RWPE2 (cell line): Measurements from ENCODE around the gene SIX5.

Source experiments
- ATAC-seq: fragments of 200-7000 bp; cut with Tn5 transposase; 3 replicates; pipeline ENCODE4 v1.9.1; 2021; ENCODE audit warnings: low read depth
- DNase-seq: peaks from one replicate; pipeline ENCODE4 v3.0.0-alpha.2; 2020; ENCODE audit warnings: low spot score
- H3K27ac ChIP-seq: fragments of 450-650 bp; 2 replicates; pipeline ENCODE4 v1.5.1; 2017; ENCODE audit warnings: mild to moderate bottlenecking; ENCODE audit not compliant: poor library complexity, severe bottlenecking
- H3K27me3 ChIP-seq: fragments of 250-450 bp; sonication (Bioruptor Pico); 2 replicates; pipeline ENCODE4 v1.5.1; 2021; ENCODE audit warnings: mild to moderate bottlenecking, moderate library complexity; ENCODE audit not compliant: insufficient read depth, poor library complexity, severe bottlenecking
- H3K36me3 ChIP-seq: fragments of 250-450 bp; sonication (Bioruptor Pico); 2 replicates; pipeline ENCODE4 v1.5.1; 2020; ENCODE audit warnings: low read depth, mild to moderate bottlenecking, moderate library complexity
- H3K4me1 ChIP-seq: fragments of 250-450 bp; sonication (Bioruptor Pico); 2 replicates; pipeline ENCODE4 v1.5.1; 2021; ENCODE audit warnings: mild to moderate bottlenecking, moderate library complexity; ENCODE audit not compliant: insufficient read depth, poor library complexity, severe bottlenecking
- H3K4me3 ChIP-seq: fragments of 250-450 bp; sonication (Bioruptor Pico); 2 replicates; pipeline ENCODE4 v1.5.1; 2021; ENCODE audit warnings: mild to moderate bottlenecking, moderate library complexity; ENCODE audit not compliant: severe bottlenecking
- H3K9me3 ChIP-seq: fragments of 250-450 bp; sonication (Bioruptor Pico); 2 replicates; pipeline ENCODE4 v1.5.1; 2021; ENCODE audit warnings: mild to moderate bottlenecking, moderate library complexity; ENCODE audit not compliant: severe bottlenecking
- TF ChIP-seq, protein P1 (sequence below): fragments of 450-650 bp; IDR thresholded peaks from one replicate; pipeline ENCODE4 v1.5.1; 2017; ENCODE audit warnings: mild to moderate bottlenecking, moderate library complexity; ENCODE audit not compliant: poor library complexity, severe bottlenecking

The SIX5 gene

DNA sequence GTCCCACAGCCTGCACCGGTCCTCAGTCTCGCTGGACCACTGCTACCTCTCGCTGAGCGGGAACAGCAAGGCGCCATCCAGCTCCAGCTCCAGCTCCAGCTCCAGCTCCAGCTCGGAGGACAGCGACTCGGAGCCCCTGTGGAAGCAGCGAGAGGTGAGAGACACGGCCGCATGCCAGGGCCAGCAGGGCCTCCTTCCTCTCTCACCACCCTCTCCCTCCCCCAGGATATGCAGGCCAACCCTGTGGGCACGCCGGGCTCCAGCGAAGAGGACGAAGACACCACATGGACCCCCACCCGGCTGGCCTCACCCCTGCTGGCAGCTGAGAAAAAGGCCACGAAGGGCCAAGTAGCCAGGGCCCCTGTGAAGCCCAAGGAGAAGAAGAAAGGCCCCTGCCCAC, 7.3 kb downstream of the SIX5 start:
- TF ChIP-seq, protein P1, sequence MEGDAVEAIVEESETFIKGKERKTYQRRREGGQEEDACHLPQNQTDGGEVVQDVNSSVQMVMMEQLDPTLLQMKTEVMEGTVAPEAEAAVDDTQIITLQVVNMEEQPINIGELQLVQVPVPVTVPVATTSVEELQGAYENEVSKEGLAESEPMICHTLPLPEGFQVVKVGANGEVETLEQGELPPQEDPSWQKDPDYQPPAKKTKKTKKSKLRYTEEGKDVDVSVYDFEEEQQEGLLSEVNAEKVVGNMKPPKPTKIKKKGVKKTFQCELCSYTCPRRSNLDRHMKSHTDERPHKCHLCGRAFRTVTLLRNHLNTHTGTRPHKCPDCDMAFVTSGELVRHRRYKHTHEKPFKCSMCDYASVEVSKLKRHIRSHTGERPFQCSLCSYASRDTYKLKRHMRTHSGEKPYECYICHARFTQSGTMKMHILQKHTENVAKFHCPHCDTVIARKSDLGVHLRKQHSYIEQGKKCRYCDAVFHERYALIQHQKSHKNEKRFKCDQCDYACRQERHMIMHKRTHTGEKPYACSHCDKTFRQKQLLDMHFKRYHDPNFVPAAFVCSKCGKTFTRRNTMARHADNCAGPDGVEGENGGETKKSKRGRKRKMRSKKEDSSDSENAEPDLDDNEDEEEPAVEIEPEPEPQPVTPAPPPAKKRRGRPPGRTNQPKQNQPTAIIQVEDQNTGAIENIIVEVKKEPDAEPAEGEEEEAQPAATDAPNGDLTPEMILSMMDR, result no peak
- H3K4me3 ChIP-seq, result no peak overlapping the region
- no peak overlapping the region for H3K27ac ChIP-seq
- no peaks in the 10 kb centered on the region for H3K36me3 ChIP-seq
- H3K4me1 ChIP-seq, result no peaks in the 10 kb centered on the region
- H3K27me3 ChIP-seq, result no peaks in the 10 kb centered on the region
- no peaks in the 10 kb centered on the region for H3K9me3 ChIP-seq
- no peak for ATAC-seq
- no peak for DNase-seq

DNA sequence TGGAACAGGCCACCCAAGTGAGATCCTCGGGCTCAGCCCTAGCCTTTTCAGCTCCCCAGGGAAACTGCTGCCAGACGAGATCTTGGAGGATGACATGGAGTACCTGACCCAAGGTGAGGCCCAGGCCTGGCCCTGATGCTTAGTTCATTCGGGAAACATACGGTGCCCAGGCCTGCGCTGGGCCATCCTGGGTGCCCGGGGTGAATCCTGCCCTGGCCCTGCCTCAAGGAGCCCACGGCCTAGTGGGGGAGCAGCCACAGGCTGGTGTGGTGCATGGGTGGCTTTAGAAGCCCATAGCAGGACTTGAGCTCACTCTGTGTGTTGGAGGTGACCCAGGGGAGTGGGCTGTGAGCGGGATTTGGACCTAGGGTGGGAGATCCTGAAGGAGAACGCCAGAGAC, 10.1 kb downstream of the SIX5 start:
- DNase-seq (no peak), ATAC-seq (no peak)
- no peak overlapping the region for H3K4me3 ChIP-seq
- H3K27me3 ChIP-seq, result no peaks in the 10 kb centered on the region
- no peak overlapping the region for H3K27ac ChIP-seq
- no peaks in the 10 kb centered on the region for H3K36me3 ChIP-seq
- no peaks in the 10 kb centered on the region for H3K9me3 ChIP-seq
- no peaks in the 10 kb centered on the region for H3K4me1 ChIP-seq
- TF ChIP-seq, protein P1, result no peak

DNA sequence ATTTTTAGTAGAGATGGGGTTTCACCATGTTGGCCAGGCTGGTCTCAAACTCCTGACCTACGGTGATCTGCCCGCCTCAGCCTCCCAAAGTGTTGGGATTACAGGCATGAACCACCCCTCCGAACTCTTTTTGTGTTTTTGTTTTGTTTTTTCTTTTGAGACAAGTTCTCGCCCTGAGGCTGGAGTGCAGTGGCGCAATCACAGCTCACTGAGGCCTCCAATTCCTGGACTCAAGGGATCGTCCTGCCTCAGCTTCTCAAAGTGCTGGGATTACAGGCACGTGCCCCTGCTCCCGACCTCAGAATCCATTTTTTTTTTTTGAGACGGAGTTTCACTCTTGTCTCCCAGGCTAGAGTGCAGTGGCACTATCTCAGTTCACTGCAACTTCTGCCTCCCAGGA, 11.4 kb downstream of the SIX5 start:
- ATAC-seq (no peak), DNase-seq (no peak)
- no peaks in the 10 kb centered on the region for H3K36me3 ChIP-seq
- H3K27ac ChIP-seq, result no peak overlapping the region
- no peaks in the 10 kb centered on the region for H3K27me3 ChIP-seq
- peaks cover 4% of the 10 kb centered on the region for H3K4me1 ChIP-seq
- TF ChIP-seq, protein P1, result no peak
- no peaks in the 10 kb centered on the region for H3K9me3 ChIP-seq
- no peak overlapping the region for H3K4me3 ChIP-seq

DNA sequence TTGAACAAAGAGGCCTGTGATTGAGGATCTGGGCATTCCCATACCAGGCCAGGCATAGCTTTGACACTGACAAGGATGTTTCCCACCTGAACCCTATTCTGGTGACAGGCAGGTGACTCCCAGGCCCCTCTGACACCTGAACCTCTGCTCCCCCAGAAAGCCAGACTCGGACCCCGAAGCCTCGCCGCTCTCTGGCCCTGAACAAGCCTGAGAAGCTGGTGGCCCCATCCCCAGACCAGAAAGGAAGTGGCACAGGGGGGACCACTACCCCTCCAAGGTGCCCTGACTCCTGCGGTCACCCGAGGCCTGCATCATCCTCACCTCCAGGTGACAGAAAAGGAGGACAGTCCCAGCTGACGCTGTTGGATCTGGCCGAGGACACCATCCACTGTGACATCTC, 14.7 kb downstream of the SIX5 start:
- Histone ChIP-seq H3K27me3 (no peaks in the 10 kb centered on the region), H3K4me3 (no peak overlapping the region), H3K36me3 (no peaks in the 10 kb centered on the region), H3K4me1 (peaks cover 8% of the 10 kb centered on the region), H3K27ac (no peak overlapping the region), H3K9me3 (no peaks in the 10 kb centered on the region)
- TF ChIP-seq, protein P1, result no peak
- no peak for DNase-seq
- no peak for ATAC-seq

DNA sequence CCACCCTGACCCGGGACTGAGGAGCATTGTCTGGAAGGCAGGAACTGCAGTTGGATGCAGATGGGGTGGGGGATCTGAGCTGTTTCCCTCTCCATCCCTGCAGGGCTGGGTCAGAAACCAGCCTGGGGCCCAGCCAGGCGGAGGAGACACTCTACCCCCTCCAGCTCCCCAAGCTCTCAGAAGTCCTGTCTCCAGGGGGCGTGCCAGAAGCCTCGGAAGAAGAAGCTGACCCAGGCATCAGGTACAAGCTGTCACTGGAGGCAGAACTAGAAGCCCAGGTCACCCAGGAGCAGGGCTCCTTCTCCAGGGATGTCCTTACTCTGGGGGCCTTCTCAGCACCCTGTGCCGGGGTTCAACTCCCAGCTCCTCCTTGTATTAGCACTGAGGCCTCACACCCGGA, 15.5 kb downstream of the SIX5 start:
- H3K27me3 ChIP-seq, result no peaks in the 10 kb centered on the region
- no peak for ATAC-seq
- TF ChIP-seq, protein P1, result no peak
- H3K27ac ChIP-seq, result peak overlapping the region; percentile 73
- H3K36me3 ChIP-seq, result no peaks in the 10 kb centered on the region
- H3K4me1 ChIP-seq, result peaks cover 11% of the 10 kb centered on the region
- H3K4me3 ChIP-seq, result no peak overlapping the region
- no peak for DNase-seq
- H3K9me3 ChIP-seq, result no peaks in the 10 kb centered on the region
